HG03280 (cell line): ENCODE measurements around the gene GAA.
"Not testable (repeated sequence)": the region's sequence is repeated elsewhere in the genome, so short reads cannot be mapped to it uniquely, and the experiment has no call there.

ENCODE experiments used
- ATAC-seq: cut with Tn5 transposase; IDR thresholded peaks from one replicate; pipeline ENCODE4 v1.9.1; 2021; ENCODE audit warnings: mild to moderate bottlenecking, moderate library complexity; ENCODE audit not compliant: unreplicated experiment

GAA gene

GRCh38 chr17:80141463-80142165 is 40.2 kb downstream of the GAA start:
- no peak for ATAC-seq

- ATAC-seq: no peak
These were observed 41.5 kb downstream of the GAA start for GRCh38 chr17:80142929-80143328.

GRCh38 chr17:80145076-80146075 is 44.0 kb downstream of the GAA start:
- ATAC-seq: no peak

GRCh38 chr17:80146121-80147034 is 45.0 kb downstream of the GAA start:
- ATAC-seq: peak; percentile 18

- ATAC-seq: peak; percentile 86
These were observed 45.8 kb downstream of the GAA start, which contains the start of gene EIF4A3 for GRCh38 chr17:80147035-80147822. EIF4A3 (minus strand) TSS chr17:80147128; CDS start chr17:80146961, 167 bp downstream.

- no peak for ATAC-seq
These were observed 50.0 kb downstream of the GAA start for GRCh38 chr17:80151333-80151732.

GRCh38 chr17:80152081-80152702 is 50.8 kb downstream of the GAA start:
- ATAC-seq: no peak

- ATAC-seq: no peak
These were observed 51.6 kb downstream of the GAA start for GRCh38 chr17:80153004-80153403.

- ATAC-seq: no peak
These were observed 52.8 kb downstream of the GAA start for GRCh38 chr17:80154166-80154565.

GRCh38 chr17:80155600-80155999 is 54.2 kb downstream of the GAA start:
- ATAC-seq: not testable (repeated sequence)

GRCh38 chr17:80158846-80159245 is 57.5 kb downstream of the GAA start:
- no peak for ATAC-seq

- ATAC-seq: no peak
These were observed 59.2 kb downstream of the GAA start for GRCh38 chr17:80160536-80160935.

- ATAC-seq: no peak
These were observed 62.0 kb downstream of the GAA start for GRCh38 chr17:80163336-80163735.

- no peak for ATAC-seq
These were observed 62.8 kb downstream of the GAA start for GRCh38 chr17:80164185-80164584.

GRCh38 chr17:80166446-80166845 is 65.1 kb downstream of the GAA start:
- no peak for ATAC-seq

- ATAC-seq: no peak
These were observed 67.0 kb downstream of the GAA start for GRCh38 chr17:80168371-80168770.

GRCh38 chr17:80169107-80169506 is 67.7 kb downstream of the GAA start:
- no peak for ATAC-seq
